ENCODE results near the gene KLF16. TPM values are rescaled to one million over a fixed set of nuclear protein-coding genes. Genes with fewer than 3 reads are reported as not detected.

The KLF16 gene
- total RNA-seq, 2 experiments from 2014 or later, result 83.8 to 89.2 TPM

DNA sequence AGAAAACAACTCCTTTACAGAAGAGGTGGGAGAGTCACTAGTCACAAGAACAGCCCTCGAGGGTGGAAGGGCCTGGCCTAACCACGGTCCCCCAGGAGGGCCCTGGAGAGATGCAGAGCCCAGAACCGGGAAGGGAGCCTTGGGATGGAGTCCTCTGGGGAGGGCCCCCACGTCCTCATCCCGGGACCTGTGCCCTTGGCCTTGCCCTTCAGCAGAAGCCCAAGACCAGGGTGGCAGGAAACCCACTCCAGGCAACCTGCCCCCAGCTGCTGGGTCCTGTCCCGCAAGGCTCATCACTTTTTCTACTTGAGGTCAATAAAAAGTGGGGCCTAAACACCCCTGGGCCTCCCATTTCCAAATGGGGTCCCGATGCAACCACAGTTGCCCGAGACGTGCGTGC, 49.0 kb downstream of the KLF16 start:
- H3K9me3 Mint-ChIP-seq, result no peaks in the 10 kb centered on the region
- TF ChIP-seq, protein P1, sequence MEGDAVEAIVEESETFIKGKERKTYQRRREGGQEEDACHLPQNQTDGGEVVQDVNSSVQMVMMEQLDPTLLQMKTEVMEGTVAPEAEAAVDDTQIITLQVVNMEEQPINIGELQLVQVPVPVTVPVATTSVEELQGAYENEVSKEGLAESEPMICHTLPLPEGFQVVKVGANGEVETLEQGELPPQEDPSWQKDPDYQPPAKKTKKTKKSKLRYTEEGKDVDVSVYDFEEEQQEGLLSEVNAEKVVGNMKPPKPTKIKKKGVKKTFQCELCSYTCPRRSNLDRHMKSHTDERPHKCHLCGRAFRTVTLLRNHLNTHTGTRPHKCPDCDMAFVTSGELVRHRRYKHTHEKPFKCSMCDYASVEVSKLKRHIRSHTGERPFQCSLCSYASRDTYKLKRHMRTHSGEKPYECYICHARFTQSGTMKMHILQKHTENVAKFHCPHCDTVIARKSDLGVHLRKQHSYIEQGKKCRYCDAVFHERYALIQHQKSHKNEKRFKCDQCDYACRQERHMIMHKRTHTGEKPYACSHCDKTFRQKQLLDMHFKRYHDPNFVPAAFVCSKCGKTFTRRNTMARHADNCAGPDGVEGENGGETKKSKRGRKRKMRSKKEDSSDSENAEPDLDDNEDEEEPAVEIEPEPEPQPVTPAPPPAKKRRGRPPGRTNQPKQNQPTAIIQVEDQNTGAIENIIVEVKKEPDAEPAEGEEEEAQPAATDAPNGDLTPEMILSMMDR (IDR thresholded peaks at IDR 0.05), result no peak
- H3K4me1 ChIP-seq (ENCODE audit: insufficient read depth, low read length), result peaks cover 22% of the 10 kb centered on the region
- peaks cover 11% of the 10 kb centered on the region for H3K4me1 Mint-ChIP-seq (ENCODE audit: low read depth)
- H3K36me3 ChIP-seq (ENCODE audit: insufficient read depth, low read length), result peaks cover 40% of the 10 kb centered on the region
- H3K9me3 ChIP-seq (ENCODE audit: control insufficient read depth in 1 of 2, insufficient read depth in 1 of 2, low read length in 2 of 2), result no peaks in the 10 kb centered on the region
- ChIA-PET POLR2A (no interaction called here), CTCF (interaction anchor here (1.2 kb wide), 1 partner anchor 12 kb away, joined by 6 read pairs; no protein-coding TSS in a partner anchor)
- H3K4me3 ChIP-seq (ENCODE audit: low read length), result no peak overlapping the region
- ATAC-seq (ENCODE audit: poor library complexity) (no peak), DNase-seq (no peak)
- H3K27ac Mint-ChIP-seq, result no peak overlapping the region
- no peak overlapping the region for H3K4me3 Mint-ChIP-seq
- no peaks in the 10 kb centered on the region for H3K27me3 Mint-ChIP-seq
- H3K27ac ChIP-seq (ENCODE audit: low read depth in 1 of 2, low read length in 2 of 2), result no peak overlapping the region
- intact Hi-C loops (cut with DNase I, micrococcal nuclease), result loop anchor here in 1 of 2 experiments (5.0 kb wide), 2 partner anchors 207 to 267 kb away; partner anchors contain the start of gene UQCR11
- no peaks in the 10 kb centered on the region for H3K27me3 ChIP-seq (ENCODE audit: control insufficient read depth in 1 of 2, insufficient read depth in 2 of 2, low read length in 2 of 2)
- peaks cover 35% of the 10 kb centered on the region for H3K36me3 Mint-ChIP-seq (ENCODE audit: low read depth)

DNA sequence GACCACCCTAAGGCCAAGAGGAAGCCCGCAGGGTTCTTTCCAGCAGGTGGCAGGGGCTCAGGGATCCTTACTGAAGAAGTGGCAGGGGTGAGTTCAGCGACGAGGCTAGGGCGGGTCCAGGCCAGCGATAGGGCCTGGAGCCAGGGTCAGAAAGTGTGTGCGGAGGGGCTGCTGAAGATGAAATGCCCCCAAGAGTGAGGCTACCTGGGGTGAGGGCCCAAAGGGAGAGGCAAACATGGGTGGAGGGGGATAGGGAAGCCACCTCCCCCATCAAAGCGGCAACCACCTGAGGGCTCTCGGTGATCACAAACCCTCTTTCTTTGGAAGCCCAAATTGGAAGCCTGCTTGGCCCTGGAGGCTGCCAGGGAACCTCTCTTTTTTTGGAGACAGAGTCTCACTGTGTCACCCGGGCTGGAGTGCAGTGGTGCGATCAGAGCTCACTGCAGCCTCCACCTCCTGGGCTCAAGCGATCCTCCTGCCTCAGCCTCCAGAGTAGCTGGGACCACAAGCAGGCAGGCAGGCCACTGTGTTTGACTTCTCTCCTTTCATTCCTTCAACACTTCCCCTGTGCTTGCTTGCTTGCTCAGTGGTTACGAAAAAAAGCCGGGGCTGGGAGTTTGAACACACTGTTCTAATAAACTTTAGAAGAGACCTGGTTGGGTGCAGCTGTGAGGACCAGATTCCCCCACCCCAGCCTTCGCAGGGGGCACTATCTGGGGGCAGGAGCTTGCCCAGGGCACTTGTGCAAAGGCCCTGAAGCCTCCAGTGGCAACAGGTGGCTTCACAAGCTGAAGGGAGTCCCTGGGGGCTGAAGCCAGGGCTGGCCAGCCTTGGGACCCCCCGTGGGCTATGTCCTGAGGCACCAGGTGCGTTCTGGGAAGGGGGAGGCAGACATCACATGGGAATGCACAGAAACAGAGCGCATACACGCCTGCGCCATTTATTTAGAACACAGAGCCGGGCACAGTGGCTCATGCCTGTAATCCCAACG, 49.9 kb downstream of the KLF16 start:
- ATAC-seq (ENCODE audit: poor library complexity), result no peak
- no peaks in the 10 kb centered on the region for H3K27me3 Mint-ChIP-seq
- intact Hi-C loops (cut with DNase I, micrococcal nuclease), result loop anchor here (2.0 to 5.0 kb wide), 3 partner anchors 206 to 266 kb away; partner anchors contain the start of genes MBD3 (in 1 of the 2) and UQCR11 (in 1 of the 2)
- Histone ChIP-seq H3K9me3 (ENCODE audit: control insufficient read depth in 1 of 2, insufficient read depth in 1 of 2, low read length in 2 of 2) (no peaks in the 10 kb centered on the region), H3K36me3 (ENCODE audit: insufficient read depth, low read length) (peaks cover 31% of the 10 kb centered on the region), H3K4me1 (ENCODE audit: insufficient read depth, low read length) (peaks cover 22% of the 10 kb centered on the region), H3K27ac (ENCODE audit: low read depth in 1 of 2, low read length in 2 of 2) (peak overlapping the region in 1 of 2 donors; percentile 34), H3K4me3 (ENCODE audit: low read length) (peak overlapping the region; percentile 81), H3K27me3 (ENCODE audit: control insufficient read depth in 1 of 2, insufficient read depth in 2 of 2, low read length in 2 of 2) (no peaks in the 10 kb centered on the region)
- CTCF ChIA-PET, result interaction anchor here (1.2 kb wide), 1 partner anchor 13 kb away, joined by 6 read pairs; no protein-coding TSS in a partner anchor
- POLR2A ChIA-PET, result no interaction called here
- H3K27ac Mint-ChIP-seq, result peak overlapping the region; percentile 87
- DNase-seq, result no peak
- H3K4me3 Mint-ChIP-seq, result peak overlapping the region; percentile 96
- peaks cover 35% of the 10 kb centered on the region for H3K36me3 Mint-ChIP-seq (ENCODE audit: low read depth)
- H3K4me1 Mint-ChIP-seq (ENCODE audit: low read depth), result peaks cover 11% of the 10 kb centered on the region
- TF ChIP-seq, protein P1 (IDR thresholded peaks at IDR 0.05), result peak; percentile 10
- H3K9me3 Mint-ChIP-seq, result no peaks in the 10 kb centered on the region

DNA sequence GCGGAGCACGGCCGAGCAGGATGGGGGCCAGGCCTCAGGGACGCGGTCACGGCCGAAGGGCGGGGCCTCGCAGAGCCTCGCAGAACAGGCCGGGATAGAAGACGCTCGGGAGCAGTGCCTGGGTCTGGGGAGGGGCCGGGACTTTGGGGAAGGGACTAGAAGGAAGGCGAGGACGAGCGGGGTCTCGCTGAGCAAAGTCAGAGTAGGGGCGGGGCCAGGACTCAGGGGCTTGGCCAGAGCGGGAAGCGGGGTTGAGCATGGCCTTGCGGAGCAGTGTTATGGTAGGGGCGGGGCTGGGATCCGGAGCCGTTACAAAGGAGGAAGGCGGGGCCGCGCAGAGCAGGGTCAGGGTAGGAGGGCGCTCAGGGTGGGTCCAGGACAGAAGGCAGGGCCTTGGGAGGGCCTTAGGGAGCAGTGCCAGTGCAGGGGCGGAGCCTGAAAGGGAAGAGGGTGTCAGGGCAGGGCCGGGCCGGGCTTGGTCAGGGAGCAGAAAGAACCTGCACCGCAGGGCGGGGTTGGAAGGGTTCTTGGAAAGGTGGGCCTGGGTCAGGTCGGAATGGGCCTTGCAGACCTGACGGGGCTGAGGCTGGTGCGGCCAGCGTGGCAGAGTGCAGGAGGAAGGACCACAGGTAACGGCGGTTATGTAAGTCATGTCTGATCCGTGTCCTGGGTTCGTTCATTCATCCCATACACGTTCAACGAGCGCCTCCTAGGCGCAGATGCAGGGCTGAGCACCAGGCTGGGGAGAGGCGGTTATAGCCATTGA, 50.8 kb downstream of the KLF16 start:
- Mint-ChIP-seq H3K4me1 (ENCODE audit: low read depth) (peaks cover 11% of the 10 kb centered on the region), H3K27ac (peak overlapping the region; percentile 87), H3K36me3 (ENCODE audit: low read depth) (peaks cover 28% of the 10 kb centered on the region), H3K27me3 (no peaks in the 10 kb centered on the region), H3K9me3 (no peaks in the 10 kb centered on the region), H3K4me3 (peak overlapping the region; percentile 96)
- peak; percentile 70 to 93 (median 78) for DNase-seq
- H3K4me3 ChIP-seq (ENCODE audit: low read length), result peak overlapping the region; percentile 81
- H3K36me3 ChIP-seq (ENCODE audit: insufficient read depth, low read length), result peaks cover 22% of the 10 kb centered on the region
- TF ChIP-seq, protein P1 (IDR thresholded peaks at IDR 0.05), result peak; percentile 58
- ATAC-seq (ENCODE audit: poor library complexity), result peak; percentile 70
- intact Hi-C loops (cut with DNase I, micrococcal nuclease), result loop anchor here (1.0 to 5.0 kb wide), 4 partner anchors 23 to 265 kb away; partner anchors contain the start of genes MBD3 (in 1 of the 2) and UQCR11 (in 1 of the 2)
- H3K27me3 ChIP-seq (ENCODE audit: control insufficient read depth in 1 of 2, insufficient read depth in 2 of 2, low read length in 2 of 2), result no peaks in the 10 kb centered on the region
- CTCF ChIA-PET, result interaction anchor here (0.9 kb wide), 1 partner anchor 14 kb away, joined by 4 read pairs; no protein-coding TSS in a partner anchor
- H3K9me3 ChIP-seq (ENCODE audit: control insufficient read depth in 1 of 2, insufficient read depth in 1 of 2, low read length in 2 of 2), result no peaks in the 10 kb centered on the region
- H3K4me1 ChIP-seq (ENCODE audit: insufficient read depth, low read length), result peaks cover 22% of the 10 kb centered on the region
- POLR2A ChIA-PET, result no interaction called here
- H3K27ac ChIP-seq (ENCODE audit: low read depth in 1 of 2, low read length in 2 of 2), result peak overlapping the region in 1 of 2 donors; percentile 34
